NCI-H510A (cell line): ENCODE results near the gene AGMAT.

Experiments used
- DNase-seq: peaks from one replicate; lab custom pipeline; 2025; lab: John Stamatoyannopoulos, UW

The AGMAT gene, protein sequence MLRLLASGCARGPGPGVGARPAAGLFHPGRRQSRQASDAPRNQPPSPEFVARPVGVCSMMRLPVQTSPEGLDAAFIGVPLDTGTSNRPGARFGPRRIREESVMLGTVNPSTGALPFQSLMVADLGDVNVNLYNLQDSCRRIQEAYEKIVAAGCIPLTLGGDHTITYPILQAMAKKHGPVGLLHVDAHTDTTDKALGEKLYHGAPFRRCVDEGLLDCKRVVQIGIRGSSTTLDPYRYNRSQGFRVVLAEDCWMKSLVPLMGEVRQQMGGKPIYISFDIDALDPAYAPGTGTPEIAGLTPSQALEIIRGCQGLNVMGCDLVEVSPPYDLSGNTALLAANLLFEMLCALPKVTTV

GRCh38 chr1:15584489-15585363, at the start of gene AGMAT:
AGMAT (minus strand) TSS chr1:15585051; CDS start chr1:15584967, 84 bp downstream.
- DNase-seq = peak; percentile 63

GRCh38 chr1:15633756-15634420, 49.0 kb upstream of the AGMAT start:
- DNase-seq = no peak

DNA sequence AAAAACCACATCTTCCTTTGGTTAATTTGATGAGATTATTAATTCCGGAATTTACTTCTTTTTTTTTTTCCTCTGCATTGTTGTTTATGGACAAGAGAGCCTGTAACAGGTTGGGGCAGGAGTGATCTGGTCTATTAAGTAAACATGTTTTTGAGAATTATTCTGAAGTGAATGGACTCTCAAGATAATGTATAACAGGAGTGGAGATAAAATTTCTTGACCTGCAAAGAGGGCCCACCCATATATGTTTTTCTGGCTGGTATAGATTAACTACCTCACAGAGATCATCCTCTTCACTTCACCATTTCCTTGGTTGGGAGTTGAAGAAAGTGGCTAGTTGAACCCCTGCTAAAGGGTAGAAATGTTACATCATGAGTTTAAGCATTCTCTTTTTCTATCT, 43.2 kb upstream of the AGMAT start:
- no peak for DNase-seq

- no peak for DNase-seq
Measured at GRCh38 chr1:15627343-15627988, 42.6 kb upstream of the AGMAT start.

GRCh38 chr1:15626269-15626950, 41.6 kb upstream of the AGMAT start:
- no peak for DNase-seq

DNA sequence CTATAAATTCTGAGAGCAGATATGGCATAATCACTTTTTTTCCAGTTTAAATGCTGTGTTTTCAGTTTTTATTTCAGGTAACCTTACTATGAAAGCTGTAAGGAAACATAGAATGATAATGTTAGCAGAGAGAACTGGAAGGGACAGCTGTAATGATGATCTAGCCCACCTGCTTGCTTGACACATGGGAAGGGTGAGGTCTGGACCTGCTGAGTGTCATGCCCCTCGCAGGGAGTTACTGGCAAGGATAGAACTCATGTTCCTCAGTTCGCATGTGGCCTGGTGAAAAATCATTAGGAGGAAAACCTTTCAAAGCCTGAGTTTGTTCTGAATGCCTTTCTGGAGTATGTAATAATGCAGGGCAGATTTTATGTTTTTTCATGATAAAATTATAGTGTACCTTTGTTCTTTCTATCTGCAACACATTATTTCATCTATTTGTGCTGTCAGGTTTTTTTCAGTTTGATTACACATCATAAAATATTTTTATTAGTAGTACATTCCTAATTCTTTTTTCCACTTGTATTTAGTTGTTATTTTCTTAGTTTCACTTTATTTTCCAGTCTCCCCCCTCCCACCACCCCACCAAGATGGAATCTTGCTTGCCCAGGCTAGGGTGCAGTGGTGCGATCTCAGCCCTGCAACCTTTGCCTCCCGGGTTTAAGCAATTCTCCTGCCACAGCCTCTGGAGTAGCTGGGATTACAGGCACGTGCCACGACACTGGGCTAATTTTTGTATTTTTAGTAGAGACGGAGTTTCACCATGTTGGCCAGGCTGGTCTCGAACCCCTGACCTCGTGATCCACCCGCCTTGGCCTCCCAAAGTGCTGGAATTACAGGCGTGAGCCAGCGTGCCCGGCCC, 40.4 kb upstream of the AGMAT start:
- DNase-seq = no peak

DNA sequence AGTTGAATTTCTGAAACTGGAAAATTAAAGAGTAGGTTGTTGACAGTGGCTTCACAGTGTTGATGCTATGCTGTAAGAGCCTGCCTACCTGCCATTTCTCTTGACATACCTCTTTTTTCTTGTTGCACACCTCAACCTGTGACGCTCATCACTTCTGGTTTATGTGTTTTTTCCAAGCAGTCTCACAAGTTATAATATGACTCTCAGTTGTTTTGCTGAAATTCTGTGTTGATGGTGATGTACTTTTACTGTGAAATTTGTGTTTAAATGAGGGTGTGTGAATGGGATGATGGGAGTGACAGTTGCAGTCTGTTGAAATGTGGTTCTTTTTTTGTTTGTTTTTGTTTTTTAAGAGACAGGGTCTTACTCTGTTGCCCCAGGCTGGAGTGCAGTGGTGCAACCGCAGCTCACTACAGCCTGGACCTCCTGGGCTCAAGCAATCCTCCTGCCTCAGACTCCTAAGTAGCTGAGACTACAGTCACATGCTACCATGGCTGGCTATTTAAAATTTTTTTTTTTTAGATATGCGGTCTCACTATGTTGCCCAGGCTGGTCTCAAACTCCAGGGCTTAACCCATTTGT, 39.4 kb upstream of the AGMAT start:
- DNase-seq = no peak

DNA sequence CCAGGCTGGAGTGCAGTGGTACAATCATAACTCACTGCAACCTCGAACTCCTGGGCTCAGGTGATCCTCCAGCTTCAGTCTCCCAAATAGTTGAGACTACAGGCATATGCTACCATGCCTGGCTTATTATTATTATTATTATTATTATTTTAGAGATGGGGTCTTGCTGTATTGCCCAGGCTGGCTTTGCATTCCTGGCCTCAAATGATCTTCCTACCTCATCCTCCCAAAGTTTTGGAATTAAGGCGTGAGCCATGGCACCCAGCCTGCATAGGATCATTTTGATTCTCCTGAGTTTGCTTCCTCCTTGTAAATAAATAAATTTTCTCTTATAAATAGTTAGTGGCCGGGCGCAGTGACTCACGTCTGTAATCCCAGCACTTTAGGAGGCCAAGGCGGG, 38.6 kb upstream of the AGMAT start:
- no peak for DNase-seq

DNA sequence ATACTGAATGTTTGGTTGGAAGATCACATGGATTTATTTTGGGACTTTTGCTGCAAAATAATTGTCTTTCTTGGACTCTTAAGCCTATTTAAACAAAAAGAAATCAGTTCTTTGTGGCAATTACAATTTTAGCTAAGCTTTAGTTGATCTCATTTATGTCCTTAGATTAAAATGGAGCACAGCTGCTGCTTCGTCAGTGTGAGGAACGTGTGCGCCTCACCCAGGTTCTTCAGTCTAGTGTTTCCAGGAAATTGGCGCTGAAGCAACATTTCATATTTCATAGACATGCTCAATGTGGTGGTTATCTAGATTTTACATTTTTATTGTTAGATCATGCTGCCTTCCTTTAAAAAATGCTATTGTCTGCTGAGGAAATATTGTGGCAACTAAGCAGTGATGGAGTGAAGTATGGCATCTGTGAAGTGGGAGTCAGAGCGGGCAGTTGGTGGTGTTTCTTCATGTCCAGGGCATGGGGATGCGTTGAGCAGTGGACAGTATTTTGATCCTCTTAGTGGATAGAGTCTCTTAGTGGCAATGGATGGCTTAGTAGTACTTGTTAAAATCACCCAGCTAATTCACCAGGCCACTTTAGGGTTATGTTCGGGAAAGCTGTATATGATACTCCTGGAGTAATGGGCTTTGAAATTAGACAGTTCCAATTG, 38.0 kb upstream of the AGMAT start:
- DNase-seq = no peak

DNA sequence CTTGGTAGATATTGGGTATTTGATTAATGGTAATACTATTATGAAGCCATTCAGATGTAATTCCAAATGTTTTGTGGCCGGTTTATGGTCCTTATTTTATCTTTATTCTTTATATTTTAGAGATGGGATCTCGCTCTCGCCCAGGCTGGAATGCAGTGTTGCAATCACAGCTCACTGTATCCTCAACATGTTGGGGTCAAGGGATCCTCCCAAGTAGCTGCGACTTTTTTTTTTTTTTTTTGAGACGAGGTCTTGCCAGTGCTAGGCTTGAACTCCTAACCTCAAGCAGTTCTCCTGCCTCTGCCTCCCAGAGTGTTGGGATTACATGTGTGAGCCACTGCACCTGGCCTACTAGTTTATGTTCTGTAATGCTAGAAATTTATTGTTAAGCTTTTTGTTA, 37.1 kb upstream of the AGMAT start:
- DNase-seq = no peak

DNA sequence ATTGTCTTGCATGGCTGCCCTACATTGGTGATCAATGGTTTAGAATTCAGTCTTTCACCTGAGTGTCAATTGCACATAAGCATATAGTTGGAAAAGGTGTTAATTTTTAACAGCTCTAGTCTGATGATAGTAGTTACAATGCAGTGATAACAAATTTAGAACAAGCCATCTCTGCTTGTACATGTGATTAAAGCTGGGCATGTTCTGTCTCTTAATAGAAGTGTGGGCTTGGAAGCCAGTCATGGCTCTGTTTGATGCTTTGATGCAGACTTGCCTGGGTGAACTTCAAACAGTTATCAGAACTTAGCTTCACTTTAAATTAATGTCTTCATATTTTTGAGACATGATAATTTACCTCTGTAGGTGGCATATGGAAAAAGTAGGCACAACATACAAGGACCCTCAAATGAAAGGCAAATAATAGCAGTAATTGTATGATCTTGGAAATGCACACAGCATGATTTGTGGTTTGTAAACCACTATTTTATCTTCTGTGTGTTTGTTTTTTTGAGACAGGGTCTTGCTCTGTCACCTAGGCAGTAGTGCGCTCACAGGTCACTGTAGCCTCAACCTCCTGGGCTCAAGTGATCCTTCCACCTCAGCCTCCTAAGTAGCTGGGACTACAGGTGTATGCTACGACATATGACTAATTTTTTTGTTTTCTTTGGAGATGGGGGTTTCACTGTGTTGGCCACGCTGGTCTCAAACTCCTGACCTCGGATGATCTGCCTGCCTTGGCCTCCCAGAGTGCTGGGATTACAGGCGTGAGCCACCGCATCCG, 36.2 kb upstream of the AGMAT start:
- no peak for DNase-seq

DNA sequence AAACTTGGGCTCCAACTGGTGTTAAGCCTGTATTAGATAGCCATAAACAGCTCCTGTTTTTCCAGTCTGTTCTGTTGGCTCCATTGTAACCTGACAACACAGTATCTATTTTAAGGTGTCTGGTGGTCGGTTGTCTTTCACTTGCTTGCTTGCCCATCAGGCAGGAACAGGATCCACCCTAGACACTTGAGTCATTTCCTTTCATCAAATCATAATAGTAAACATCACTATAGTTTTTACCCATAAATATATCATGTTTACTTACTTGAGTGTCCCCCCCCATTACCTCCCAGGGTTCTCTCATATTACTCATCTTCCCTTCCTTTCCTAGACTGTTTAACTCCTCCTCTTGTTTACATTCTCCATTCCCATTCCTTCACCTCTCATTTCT, 35.3 kb upstream of the AGMAT start:
- no peak for DNase-seq

GRCh38 chr1:15618655-15619525, 34.0 kb upstream of the AGMAT start:
- DNase-seq = no peak

DNA sequence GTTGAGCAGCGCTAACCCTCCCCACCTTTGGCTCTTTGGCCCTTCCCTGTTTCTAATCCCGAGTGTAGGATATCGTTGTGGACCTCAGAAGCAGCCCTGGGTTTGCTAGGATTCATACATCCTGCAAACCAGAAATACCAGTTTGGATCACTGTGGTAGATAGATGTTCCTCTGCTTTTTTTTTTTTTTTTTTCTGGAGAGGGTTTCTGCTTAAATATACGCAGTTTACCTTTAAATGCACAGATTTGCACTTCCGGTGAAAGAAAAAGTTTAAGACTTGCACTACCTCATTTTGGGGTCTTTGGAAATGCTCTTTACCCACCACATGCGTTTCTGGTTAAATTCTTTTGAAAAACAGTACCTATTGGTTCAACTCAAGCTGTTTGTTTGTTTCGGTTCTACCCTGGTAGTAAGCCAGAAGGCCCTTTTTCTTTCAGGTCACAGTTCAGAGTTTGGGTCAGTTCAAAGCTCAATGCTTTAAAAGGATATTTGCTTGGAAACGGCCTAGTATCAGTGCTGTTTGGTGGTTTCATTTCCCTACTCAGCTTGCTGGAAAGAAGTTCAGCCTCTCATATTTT, 33.3 kb upstream of the AGMAT start:
- DNase-seq = peak; percentile 88

- DNase-seq = peak; percentile 99
Measured at GRCh38 chr1:15617173-15618076, 32.6 kb upstream of the AGMAT start, which contains the start of gene DDI2. DDI2 (plus strand) TSS chr1:15617458; CDS start chr1:15617671, 213 bp downstream.
